Renal cortical epithelial cell (primary cell): ENCODE measurements around the gene CREBL2. TPM values are rescaled to one million over a fixed set of nuclear protein-coding genes. Genes with fewer than 3 reads are reported as not detected.
A peak's percentile ranks its signal among the peaks of the same experiment; 100 is the strongest.
"Not testable (repeated sequence)": the region's sequence is repeated elsewhere in the genome, so short reads cannot be mapped to it uniquely, and the experiment has no call there.

ENCODE experiments used
- DNase-seq: peaks from one replicate; pipeline ENCODE4 v3.0.0-alpha.2; 2011; ENCODE audit warnings: low read depth
- total RNA-seq: library from RNA; depleted of rRNA; stranded (reverse); fragments of >200 nt; gene quantifications from 2 replicates; pipeline ENCODE4 v1.2.3, GENCODE V29; 2014

The CREBL2 gene
- total RNA-seq, 1 donor from 2014 or later, result 39.4 TPM

DNA sequence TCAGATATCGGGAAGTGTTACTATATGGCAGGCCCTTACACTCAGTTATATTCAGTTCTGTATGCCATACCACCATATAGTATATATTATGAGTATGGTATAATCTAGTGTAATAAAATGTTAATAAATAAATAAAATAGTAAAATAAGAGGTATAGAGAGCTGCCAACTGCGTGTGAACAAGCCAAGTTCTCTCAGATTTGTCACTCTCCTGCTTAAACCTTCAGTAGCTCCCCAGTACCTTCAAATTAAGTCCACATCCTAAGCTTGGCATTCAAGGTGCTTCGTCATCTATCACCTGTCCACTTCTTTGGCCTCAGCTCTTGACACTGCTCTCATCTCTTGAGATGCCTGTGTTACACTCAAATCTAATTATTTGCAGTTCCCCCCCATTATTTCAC, 12.8 kb upstream of the CREBL2 start:
- DNase-seq, result no peak

DNA sequence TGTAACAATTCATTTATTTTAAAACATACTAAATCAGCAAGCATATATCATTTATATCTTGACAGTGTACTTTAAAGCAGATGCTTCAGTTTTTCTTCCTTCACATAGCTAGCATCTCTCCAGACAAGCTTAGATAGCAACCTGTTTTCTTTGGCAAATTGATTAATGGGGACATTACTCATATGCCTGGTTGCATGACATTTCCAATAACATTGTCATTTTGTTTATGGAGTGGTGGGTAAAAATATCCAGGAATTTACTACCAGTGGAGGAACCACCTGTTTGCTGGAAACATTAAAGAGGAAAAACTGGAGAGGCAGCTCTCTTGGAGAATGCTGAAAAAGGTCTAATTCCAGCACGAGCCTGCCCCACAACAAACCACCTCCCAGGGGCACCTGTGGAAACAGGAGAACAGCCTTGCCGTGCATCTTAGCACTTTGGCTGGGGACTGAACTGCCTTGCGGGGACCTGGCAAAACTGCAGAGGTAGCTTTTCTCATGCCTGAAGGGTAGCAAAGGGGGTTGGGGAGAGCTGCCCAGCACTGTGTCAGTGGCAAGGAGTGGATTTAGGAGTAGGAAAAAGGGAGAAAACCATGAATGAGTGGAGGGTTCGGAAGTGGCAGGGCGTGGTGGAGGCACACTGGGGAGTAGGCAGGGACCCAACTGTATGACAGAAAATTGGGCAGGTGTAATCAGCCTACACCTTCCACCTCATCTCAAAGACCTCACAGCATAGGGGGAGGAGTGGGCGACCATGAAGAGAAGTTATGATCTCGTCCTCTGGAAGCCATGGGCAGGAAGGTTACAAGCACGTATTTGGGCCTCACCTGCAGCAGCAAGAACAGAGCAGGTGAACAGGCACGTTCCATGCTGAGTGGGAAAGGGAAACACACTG, 11.7 kb upstream of the CREBL2 start:
- no peak for DNase-seq

- DNase-seq, result no peak
These were observed 11.0 kb upstream of the CREBL2 start for GRCh38 chr12:12600659-12601058.

DNA sequence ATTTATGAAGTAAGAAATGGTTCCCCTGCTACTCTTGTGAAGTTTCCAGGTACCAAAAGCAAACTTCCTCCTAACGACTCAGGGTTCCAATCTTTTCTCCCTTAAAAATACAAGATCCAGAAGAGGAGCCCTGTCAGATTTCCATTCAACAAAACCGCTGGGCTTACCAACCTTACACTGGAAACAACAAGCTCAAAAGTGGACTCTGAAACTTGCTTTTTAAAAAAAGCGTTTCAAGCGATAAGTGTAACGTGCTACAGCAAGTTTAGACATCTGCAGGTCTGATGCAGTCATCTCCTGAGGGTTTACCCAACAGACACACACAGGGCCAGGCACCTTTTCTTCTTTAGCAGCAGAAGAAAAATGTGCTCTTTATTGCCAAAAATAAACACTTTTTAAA, 6.9 kb upstream of the CREBL2 start:
- no peak for DNase-seq

DNA sequence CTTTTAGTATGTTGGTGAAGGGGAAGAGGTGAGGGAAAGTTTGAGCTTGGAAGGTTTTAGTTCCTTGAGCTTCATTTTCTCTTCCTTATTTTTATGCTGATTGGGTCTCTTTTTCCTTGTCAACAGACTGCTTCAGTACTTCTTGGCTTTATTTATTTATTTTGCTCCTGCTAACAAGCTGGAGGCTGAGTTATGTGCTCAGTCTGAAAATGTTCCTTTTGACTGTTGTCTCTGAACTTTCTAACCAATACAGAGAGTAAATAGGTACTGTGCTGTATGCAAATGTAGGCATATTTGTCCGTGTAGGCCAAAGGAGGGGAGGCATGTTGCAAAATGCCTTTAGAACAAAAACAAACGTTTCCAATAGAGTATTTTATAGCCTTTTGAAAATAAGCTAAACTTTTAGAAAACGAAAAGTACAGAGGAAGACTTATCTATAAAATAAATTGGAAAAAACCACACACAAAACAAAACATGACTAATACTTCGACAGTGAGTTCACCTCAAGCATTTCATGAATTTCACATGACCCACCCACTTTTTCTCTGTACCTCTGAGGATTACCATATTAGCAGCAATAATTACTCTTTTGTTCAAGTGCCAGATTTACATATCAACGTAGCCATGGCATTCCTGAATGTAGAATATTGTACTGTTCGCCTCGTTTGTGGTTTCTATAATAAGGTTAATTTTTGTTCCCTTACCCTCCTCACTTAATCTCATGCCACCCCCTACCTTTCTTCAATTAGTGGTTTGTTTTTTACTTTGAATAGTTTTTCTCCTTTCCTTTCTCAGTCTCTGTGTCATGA, 4.7 kb upstream of the CREBL2 start:
- DNase-seq, result peak; percentile 93

GRCh38 chr12:12608557-12608957, 3.1 kb upstream of the CREBL2 start:
- DNase-seq, result peak; percentile 12

DNA sequence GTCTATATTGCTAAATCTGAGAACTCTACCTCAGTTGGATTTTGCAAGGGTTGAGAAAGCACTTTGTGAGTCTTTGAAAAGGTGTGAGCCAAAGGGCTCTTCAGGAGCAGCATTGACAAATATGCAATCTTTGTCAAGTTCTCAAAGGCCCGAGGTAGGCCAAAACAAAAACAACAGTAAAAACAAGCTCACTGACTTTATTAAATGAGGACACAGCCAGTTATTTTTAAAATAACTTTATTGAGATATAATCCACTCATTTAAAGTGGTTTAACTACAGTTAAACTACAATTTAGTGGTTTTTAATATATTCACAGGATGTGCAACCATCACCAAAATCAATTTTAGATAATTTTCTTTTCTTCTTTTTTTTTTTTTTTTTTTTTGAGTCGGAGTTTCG, 2.0 kb upstream of the CREBL2 start:
- DNase-seq, result no peak

DNA sequence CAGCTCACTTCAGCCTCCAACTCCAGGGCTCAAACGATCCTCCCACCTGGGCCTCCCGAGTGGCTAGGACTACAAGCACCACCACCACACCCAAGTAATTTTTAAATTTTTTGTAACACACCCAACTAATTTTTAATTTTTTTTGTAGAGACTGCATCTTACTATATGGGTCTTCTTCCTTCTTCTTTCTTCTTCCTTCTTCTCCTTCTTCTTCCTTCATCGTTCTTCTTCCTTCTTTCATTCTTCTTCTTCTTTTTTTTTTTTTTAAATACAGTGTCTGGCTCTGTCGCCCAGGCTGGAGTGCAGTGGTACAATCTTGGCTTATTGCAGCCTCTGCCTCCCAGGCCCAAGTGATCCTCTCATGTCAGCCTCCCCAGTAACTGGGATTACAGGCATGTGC, 965 bp upstream of the CREBL2 start:
- no peak for DNase-seq

DNA sequence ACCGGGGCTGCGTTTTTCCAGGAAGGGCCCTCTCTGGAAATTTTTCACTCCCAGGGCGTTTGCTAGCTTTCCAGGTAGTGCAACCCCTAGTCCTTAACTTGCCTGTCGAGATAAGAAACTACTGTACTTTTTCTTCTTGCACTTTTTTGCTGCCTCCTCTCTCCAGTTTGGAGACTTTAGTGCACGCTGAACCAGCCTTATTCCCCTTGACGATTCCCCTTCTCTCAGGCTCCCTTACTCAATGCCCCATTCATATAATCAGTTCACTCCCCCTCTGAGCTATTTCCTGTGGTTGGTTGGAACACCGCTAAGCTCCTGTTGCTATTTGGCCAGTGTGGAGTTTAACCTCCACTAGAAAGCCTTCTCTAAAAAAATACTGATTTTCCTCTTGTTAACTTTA, 682 bp downstream of the CREBL2 start:
- DNase-seq, result peak; percentile 73

DNA sequence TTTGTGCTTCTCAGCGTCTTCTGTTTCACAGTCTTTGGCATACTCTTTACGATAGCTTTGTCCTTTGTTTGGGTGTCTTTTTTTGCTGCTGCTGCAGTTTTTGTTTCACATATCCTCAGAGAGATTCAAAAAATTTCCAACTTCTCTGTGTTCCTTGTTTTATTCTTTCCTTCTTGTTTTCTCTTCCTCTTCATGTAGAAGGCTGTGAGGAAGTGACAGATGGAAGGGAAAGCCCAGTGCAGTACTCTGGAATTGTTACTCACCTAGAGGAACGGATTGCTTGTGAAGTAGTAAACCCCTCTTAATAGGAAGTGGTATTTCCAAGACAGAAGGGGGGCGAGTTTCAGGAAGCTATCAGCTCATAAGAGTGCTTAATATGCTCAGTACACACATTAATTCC, 1.7 kb downstream of the CREBL2 start:
- peak; percentile 9 for DNase-seq

GRCh38 chr12:12614342-12614741, 2.7 kb downstream of the CREBL2 start:
- DNase-seq, result no peak

- DNase-seq, result no peak
These were observed 5.0 kb downstream of the CREBL2 start for GRCh38 chr12:12616512-12617310.

DNA sequence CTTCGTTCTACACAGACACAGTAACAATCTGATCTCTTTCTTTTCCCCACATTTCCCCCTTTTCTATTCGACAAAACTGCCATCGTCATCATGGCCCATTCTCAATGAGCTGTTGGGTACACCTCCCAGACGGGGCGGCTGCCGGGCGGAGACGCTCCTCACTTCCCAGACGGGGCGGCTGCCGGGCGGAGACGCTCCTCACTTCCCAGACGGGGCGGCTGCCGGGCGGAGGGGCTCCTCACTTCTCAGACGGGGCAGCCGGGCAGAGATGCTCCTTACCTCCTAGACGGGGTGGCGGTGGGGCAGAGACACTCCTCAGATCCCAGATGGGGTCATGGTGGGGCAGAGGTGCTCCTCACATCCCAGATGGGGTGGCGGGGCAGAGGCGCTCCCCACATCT, 6.4 kb downstream of the CREBL2 start:
- not testable (repeated sequence) for DNase-seq

DNA sequence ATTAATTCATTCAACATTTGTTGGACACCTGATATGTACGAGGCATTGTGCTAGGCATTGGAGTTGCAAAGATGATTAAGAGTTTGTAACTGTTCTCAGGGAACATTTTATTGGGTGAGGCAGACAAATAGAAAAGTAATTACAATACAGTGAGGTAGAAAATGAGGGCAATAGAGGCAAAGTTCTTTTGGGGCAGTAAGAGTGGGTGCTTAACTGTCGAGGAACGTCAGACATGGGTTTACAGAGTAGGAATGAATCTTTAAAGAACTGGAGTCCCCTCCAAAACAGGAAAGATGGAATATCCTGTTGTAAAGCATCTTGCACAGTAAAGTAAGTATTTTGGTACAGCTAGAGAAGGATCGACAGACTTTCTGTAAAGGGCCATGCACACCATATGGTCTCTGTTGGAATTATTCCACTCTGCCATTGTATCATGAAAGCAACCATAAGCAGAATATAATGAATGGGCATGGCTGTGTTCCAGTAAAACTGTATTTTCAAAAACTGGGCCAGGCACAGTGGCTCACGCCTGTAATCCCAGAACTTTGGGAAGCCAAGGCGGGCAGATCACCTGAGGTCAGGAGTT, 9.1 kb downstream of the CREBL2 start:
- DNase-seq, result no peak

DNA sequence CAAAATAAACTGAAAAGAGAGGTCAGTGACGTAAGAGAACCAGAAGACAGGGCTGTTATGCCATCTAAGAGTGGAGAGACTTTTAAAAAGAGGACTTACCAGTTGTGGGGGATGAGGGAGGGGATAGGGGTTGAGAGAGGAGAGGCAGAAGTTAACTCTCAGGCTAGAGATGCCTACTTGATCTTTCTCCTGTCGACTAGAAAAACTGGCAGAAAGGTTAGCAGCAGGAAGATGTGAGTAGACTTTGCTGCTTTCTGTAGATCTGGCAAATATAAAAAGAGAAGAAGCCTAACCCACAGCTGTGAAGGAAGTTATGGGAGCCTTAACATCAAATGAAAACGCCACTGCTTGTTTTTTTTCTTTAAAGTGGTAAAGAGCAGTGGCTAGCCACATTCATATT, 10.7 kb downstream of the CREBL2 start:
- DNase-seq, result no peak

GRCh38 chr12:12624498-12624992, 12.9 kb downstream of the CREBL2 start:
- DNase-seq, result no peak

GRCh38 chr12:12626471-12626870, 14.8 kb downstream of the CREBL2 start:
- DNase-seq, result no peak

DNA sequence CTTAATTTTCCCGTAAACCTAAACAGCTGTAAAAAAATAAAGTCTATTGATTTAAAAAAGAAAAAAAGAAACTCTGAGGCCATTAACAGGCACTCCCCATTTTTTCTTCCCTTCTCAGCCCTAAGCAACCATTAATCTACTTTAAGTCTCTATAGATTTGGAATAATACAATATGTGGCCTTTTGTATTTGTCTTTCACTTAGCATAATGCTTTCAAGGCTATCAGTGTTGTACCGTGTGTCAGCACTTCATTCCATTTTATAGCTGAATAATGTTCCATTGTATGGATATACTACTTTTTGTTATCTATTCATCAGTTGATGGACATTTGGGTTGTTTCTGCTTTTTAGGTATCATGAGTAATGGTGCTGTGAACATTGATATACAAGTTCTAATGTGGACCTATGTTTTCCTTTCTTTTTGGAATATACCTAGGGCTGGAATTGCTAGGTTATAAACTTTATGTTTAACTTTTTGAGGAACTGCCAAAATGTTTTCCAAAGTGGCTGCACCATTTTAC, 15.7 kb downstream of the CREBL2 start:
- no peak for DNase-seq

DNA sequence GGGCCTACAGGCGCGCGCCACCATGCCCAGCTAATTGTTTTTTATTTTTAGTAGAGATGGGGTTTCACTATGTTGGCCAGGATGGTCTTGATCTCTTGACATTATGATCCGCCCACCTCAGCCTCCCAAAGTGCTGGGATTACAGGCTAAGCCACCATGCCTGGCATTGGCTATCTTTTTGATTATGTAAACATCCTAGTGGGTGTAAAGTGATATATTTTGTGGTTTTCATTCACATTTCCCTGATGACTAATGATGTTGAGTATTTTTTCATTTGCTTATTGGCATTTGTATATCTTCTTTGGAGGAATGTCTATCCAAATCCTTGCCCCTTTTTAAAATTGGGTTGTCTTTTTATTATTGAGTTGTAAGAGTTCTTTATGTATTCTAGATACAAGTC, 16.3 kb downstream of the CREBL2 start:
- peak; percentile 16 for DNase-seq

GRCh38 chr12:12630850-12631249, 19.2 kb downstream of the CREBL2 start:
- DNase-seq, result no peak

DNA sequence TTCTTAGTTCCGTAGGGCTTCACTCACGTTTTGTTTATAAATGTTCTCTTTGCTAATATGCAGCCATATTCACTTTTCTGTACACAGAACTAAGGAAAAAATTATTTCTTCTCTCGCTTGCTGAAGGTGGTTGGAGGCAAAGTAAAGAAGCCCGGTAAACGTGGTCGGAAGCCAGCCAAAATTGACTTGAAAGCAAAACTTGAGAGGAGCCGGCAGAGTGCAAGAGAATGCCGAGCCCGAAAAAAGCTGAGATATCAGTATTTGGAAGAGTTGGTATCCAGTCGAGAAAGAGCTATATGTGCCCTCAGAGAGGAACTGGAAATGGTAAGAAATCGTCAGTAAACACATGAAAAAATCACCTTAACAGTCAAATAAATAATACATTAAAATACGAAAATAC, 24.0 kb downstream of the CREBL2 start:
- no peak for DNase-seq
